AG04449 (cell line): ENCODE results near the gene INTS3.
"Not testable (repeated sequence)": the region's sequence is repeated elsewhere in the genome, so short reads cannot be mapped to it uniquely, and the experiment has no call there.

ENCODE experiments used
- CTCF ChIA-PET: fragments of 350-600 bp; formaldehyde crosslinking; extraction: SDS; loops from one replicate; lab custom pipeline; 2021; ENCODE audit warnings: antibody characterized with exemption; lab: Yijun Ruan, JAX
- POLR2A ChIA-PET: fragments of 400-600, 350-600 bp; formaldehyde crosslinking; extraction: SDS; loops from one replicate; lab custom pipeline; 2020; ENCODE audit warnings: antibody characterized with exemption, inconsistent platforms; lab: Yijun Ruan, JAX
- DNase-seq: peaks from one replicate; pipeline ENCODE4 v3.0.0-alpha.2; 2010; ENCODE audit warnings: low read depth, low spot score
- H3K4me3 ChIP-seq: 2 replicates; pipeline ENCODE4 v1.5.1; 2011; ENCODE audit warnings: low read depth, mild to moderate bottlenecking, control low read depth, low read length
- TF ChIP-seq, protein P1 (sequence below): IDR thresholded peaks from one replicate; pipeline ENCODE4 v1.5.1; 2011; ENCODE audit warnings: mild to moderate bottlenecking, moderate library complexity, low read length, control low read depth, inconsistent platforms; ENCODE audit not compliant: insufficient read depth; ENCODE audit errors: missing control alignments

The INTS3 gene

DNA sequence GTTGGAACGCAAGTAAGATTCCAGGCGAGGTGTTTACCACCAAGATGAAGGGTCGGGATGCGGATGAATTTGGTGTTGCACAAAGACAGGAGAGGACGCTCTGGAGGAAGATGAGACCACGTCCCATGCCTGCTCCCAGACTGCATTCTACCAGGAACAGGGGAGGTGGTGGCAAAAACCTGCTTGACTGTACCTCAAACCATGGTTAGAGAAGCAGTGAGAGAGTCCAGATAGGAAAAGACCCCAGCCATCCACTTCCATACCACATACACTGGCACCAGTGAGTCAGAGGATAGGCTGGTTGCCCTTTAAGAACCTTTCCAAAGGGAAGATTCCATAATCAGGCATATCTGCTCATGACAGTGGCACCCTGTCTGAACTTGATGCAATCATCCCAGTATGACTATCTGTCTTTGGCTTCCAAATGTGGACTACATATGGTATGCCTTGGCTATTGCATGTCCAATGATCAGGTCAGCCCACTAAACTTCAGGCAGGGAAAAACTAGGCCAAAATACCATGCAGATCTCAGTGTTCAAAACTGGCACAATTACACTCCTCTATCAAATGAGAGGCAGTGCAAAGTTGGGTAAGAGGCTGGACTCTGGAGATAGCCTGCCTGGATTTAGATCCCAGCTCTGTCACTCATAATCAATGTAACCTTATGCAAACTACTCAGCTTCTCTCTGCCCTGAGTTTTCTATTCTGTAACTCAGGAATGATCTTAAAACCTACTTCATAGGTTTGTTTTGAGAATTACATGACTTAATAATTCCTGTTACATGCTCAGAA is 28.7 kb upstream of the INTS3 start:
- no peak overlapping the region for H3K4me3 ChIP-seq
- TF ChIP-seq, protein P1, sequence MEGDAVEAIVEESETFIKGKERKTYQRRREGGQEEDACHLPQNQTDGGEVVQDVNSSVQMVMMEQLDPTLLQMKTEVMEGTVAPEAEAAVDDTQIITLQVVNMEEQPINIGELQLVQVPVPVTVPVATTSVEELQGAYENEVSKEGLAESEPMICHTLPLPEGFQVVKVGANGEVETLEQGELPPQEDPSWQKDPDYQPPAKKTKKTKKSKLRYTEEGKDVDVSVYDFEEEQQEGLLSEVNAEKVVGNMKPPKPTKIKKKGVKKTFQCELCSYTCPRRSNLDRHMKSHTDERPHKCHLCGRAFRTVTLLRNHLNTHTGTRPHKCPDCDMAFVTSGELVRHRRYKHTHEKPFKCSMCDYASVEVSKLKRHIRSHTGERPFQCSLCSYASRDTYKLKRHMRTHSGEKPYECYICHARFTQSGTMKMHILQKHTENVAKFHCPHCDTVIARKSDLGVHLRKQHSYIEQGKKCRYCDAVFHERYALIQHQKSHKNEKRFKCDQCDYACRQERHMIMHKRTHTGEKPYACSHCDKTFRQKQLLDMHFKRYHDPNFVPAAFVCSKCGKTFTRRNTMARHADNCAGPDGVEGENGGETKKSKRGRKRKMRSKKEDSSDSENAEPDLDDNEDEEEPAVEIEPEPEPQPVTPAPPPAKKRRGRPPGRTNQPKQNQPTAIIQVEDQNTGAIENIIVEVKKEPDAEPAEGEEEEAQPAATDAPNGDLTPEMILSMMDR: no peak
- ChIA-PET POLR2A (no interaction called here), CTCF (interaction anchor here (0.9 to 1.5 kb wide), 5 partner anchors 19 to 288 kb away, joined by 3 to 6 read pairs (median 3); partner anchors contain the start of gene NPR1)
- peak; percentile 12 for DNase-seq

DNA sequence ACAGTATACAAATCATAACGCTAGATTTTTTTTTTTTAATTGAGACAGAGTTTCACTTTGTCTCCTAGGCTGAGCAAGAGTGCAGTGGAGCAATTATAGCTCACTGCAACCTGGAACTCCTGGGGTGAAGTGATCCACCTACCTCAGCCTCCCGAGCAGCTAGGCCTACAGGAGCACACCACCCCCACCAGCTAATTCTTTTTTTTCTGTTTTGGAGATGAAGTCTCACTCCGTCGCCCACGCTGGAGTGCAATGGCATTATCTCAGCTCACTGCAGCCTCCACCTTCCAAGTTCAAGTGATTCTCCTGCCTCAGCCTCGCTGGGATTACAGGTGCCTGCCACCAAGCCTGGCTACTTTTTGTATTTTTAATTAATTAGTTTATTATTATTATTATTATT is 28.1 kb upstream of the INTS3 start:
- no peak overlapping the region for H3K4me3 ChIP-seq
- CTCF ChIA-PET: interaction anchor here (1.4 to 1.5 kb wide), 2 partner anchors 20 to 53 kb away, joined by 3 to 6 read pairs; partner anchors contain the start of gene NPR1
- DNase-seq: no peak
- POLR2A ChIA-PET: no interaction called here
- TF ChIP-seq, protein P1: no peak

DNA sequence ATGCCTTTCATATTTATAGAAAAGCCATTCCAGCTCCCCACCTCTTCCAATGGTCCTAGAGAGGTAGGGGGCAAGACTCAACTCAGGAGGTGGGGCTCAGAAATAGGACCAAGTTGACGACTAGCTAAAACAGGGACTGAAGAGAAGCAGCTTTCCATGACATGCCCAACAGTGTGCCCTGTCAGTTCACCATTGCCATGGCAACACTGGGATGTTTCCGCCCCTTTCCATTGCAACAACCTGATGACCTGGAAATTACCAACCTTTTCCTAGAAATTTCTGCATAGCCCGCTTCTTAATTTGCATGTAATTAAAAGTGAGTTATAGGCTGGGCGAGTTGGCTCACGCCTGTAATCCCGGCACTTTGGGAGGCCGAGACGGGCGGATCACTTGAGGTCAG is 22.4 kb upstream of the INTS3 start:
- TF ChIP-seq, protein P1: no peak
- ChIA-PET CTCF (no interaction called here), POLR2A (no interaction called here)
- H3K4me3 ChIP-seq: no peak overlapping the region
- DNase-seq: no peak

DNA sequence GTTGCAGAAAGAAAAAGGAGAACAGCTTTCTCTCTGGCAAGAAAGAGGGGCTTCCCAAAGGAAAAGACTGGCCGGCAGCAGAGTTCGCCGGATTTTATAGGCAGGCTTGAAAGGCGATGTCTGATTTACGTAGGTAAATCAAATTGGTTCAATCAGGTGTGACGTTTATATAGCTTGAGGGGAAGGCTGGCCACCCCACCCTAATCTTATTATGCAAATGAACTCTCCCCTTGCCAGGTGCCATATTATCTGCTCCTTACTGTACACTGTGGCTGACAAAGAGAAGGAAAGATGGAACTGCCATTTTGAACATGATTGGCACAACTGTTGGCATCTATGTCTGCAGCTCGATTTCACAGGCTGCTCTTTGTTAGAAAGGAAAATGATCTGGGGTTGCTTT is 16.8 kb upstream of the INTS3 start:
- ChIA-PET POLR2A (no interaction called here), CTCF (no interaction called here)
- H3K4me3 ChIP-seq: no peak overlapping the region
- DNase-seq: no peak
- TF ChIP-seq, protein P1: no peak

DNA sequence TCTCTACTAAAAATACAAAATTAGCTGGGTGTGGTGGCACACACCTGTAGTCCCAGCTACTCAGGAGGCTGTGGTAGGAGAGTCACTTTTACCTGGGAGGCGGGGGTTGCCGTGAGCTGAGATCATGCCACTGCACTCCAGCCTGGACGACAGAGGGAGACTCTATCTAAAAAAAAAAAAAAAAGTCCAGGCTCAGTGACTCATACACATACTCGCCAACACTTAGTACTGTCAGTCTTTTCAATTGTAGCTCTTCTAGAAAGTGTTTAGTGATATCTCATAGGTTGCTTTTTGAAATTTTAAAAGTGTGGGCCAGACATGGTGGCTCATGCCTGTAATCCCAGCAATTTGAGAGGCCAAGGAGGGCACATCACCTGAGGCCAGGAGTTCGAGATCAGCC is 11.6 kb upstream of the INTS3 start:
- not testable (repeated sequence) for H3K4me3 ChIP-seq, DNase-seq
- ChIA-PET CTCF (interaction anchor here (1.2 kb wide), 1 partner anchor 10 kb away, joined by 3 read pairs; no protein-coding TSS in a partner anchor), POLR2A (interaction anchor here (0.7 kb wide), 1 partner anchor 32 kb away, joined by 3 read pairs; no protein-coding TSS in a partner anchor)

DNA sequence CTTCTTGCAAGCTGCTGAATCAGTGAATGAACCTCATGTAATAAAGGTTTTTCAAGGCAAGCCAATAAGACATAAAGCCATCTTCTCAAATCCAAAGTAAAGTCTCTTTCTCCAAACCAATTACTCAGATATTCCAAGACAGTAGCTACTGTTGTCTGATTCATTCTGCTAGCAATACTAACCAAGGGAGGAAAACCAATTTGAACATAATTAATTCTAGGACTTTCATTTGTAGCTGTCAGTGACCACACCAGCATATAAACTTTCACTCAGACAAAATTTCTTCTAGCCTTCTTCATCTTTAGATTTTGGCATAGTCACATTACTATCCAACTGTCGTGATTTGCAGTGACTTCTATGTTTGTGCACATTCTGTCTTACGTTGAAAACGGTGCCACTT is 10.5 kb upstream of the INTS3 start:
- DNase-seq: no peak
- ChIA-PET POLR2A (no interaction called here), CTCF (interaction anchor here (1.7 kb wide), 1 partner anchor 39 kb away, joined by 4 read pairs; the partner anchor contains the start of gene NPR1)
- H3K4me3 ChIP-seq: no peak overlapping the region
- TF ChIP-seq, protein P1: no peak
